ENCODE results near the gene LRRC57. TPM values are rescaled to one million over a fixed set of nuclear protein-coding genes. Genes with fewer than 3 reads are reported as not detected.
"Not testable (repeated sequence)": the region's sequence is repeated elsewhere in the genome, so short reads cannot be mapped to it uniquely, and the experiment has no call there.

LRRC57 gene
- total RNA-seq, 1 donor from 2014 or later: 21.0 TPM

GRCh38 chr15:42577514-42578031 is 29.0 kb upstream of the LRRC57 start:
- Mint-ChIP-seq H3K27ac (no peak overlapping the region), H3K9me3 (no peaks in the 10 kb centered on the region), H3K36me3 (ENCODE audit: low read depth) (peaks cover 7% of the 10 kb centered on the region), H3K4me1 (ENCODE audit: low read depth) (peaks cover 46% of the 10 kb centered on the region), H3K27me3 (ENCODE audit: low read depth) (peaks cover 23% of the 10 kb centered on the region), H3K4me3 (ENCODE audit: low read depth) (peak overlapping the region; percentile 15)
- DNase-seq (ENCODE audit: low spot score): no peak
- intact Hi-C loops (cut with micrococcal nuclease): no loop called here

DNA sequence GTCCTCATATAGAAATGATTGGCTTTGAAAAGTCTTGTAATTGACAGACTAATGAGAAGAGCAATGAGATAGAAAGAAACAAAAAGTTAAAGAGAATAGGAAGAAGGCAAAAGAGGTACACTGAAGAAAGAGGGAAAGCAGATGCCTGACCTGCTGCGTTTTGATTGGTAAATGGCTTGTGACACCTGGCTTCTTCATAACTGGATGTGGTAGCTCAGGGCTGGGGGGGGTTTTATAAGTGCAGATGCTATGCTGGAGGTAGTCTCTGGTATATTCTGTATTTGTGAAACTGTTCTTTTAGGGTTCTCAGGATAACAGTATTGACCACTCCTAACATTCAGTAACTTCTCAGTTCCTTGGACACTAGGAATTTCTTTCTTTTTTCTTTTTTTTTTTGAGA is 28.2 kb upstream of the LRRC57 start:
- H3K4me1 Mint-ChIP-seq (ENCODE audit: low read depth): peaks cover 42% of the 10 kb centered on the region
- H3K27ac Mint-ChIP-seq: no peak overlapping the region
- H3K36me3 Mint-ChIP-seq (ENCODE audit: low read depth): peaks cover 7% of the 10 kb centered on the region
- H3K27me3 Mint-ChIP-seq (ENCODE audit: low read depth): peaks cover 23% of the 10 kb centered on the region
- peak overlapping the region; percentile 93 for H3K4me3 Mint-ChIP-seq (ENCODE audit: low read depth)
- H3K9me3 Mint-ChIP-seq: no peaks in the 10 kb centered on the region
- intact Hi-C loops (cut with micrococcal nuclease): no loop called here
- DNase-seq (ENCODE audit: low spot score): no peak

DNA sequence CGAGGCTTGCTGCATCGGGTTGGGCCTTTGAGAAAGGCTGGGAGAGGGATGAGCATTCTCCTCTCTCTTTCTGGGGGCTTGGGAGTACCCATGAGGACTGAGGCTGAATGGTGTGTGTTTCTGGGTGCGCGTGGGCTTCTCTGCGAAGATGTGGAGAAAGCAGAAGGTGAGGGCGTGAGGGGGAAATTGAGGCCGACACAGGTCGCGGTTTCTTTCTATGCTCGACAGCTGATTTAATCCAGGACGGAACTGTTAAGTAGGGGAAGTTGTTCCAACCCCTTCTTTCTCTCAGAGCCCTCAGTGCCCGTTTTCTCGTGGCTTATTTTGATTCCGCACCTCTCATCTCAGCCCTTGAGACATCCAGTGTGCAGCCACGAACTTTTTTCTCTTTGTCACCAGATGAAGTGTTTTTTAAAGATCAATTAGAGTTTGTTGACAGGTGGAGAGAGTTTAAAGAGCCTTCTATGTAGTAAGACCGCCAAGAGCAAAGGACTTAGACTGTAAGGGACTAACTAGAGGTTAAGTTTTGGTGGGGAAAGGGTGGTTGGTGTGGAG is 27.5 kb upstream of the LRRC57 start:
- Mint-ChIP-seq H3K27me3 (ENCODE audit: low read depth) (peaks cover 23% of the 10 kb centered on the region), H3K4me1 (ENCODE audit: low read depth) (peaks cover 39% of the 10 kb centered on the region), H3K4me3 (ENCODE audit: low read depth) (peak overlapping the region; percentile 93), H3K9me3 (no peaks in the 10 kb centered on the region), H3K27ac (peak overlapping the region; percentile 7), H3K36me3 (ENCODE audit: low read depth) (peaks cover 7% of the 10 kb centered on the region)
- DNase-seq (ENCODE audit: low spot score): no peak
- intact Hi-C loops (cut with micrococcal nuclease): no loop called here

DNA sequence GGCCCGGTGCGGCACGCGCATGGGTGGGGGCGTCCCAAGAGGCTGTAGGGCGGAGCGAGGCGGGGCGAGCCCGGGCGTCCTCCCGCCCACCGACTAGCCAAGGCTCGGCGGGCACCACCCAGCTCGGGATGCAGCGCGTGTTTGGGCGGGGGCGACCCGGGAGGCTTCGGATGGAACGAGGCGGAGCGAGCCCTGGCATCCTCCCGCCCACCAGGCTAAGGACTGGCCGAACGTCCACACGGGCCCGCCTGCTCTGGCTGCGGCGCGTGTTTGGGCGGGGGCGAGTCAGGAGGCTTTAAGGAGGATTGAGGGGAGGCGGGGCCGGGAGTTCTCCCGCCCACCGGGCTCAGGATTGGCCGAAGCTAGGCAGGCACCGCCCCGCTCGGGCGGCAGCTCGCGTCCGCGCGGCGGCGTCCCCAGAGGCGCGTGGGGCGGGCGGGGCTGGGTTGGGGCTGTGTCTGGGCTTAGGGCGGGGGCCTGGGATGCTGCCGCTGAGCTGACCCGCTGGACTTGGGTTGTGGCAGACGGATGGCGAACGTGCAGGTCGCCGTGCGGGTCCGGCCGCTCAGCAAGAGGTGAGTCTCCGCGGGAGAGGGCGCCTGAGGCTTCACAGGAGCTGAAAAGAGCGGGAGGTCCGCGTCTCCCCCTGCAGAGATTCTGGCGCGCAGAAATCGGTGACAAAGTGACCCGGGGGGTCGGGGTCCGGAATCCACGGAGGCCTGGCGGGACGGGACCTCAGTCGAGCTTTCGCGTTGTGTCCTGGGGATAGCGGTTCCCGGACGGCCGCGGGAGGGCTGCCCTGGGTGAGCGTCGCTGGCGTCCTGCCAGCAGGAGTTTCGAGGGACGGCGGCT is 26.8 kb upstream of the LRRC57 start, which contains the start of gene STARD9:
STARD9 (plus strand) TSS at position 419 of the 852 bp plus-strand sequence; CDS start at position 529, 110 bp downstream.
- intact Hi-C loops (cut with micrococcal nuclease): loop anchor here (1.0 to 2.0 kb wide), 5 partner anchors 27 to 302 kb away; partner anchors contain the start of genes GANC, HAUS2, LRRC57 and TMEM87A
- peaks cover 34% of the 10 kb centered on the region for H3K4me1 Mint-ChIP-seq (ENCODE audit: low read depth)
- peak within 1 kb of the TSS; percentile 93 for H3K4me3 Mint-ChIP-seq (ENCODE audit: low read depth)
- H3K27me3 Mint-ChIP-seq (ENCODE audit: low read depth): peaks cover 23% of the 10 kb centered on the region
- peak within 1 kb of the TSS; percentile 77 for H3K27ac Mint-ChIP-seq
- no peaks in the 10 kb centered on the region for H3K9me3 Mint-ChIP-seq
- H3K36me3 Mint-ChIP-seq (ENCODE audit: low read depth): peaks cover 7% of the 10 kb centered on the region
- DNase-seq (ENCODE audit: low spot score): peak; percentile 94

GRCh38 chr15:42558739-42559138 is 10.1 kb upstream of the LRRC57 start:
- intact Hi-C loops (cut with micrococcal nuclease): no loop called here
- Mint-ChIP-seq H3K27ac (no peak overlapping the region), H3K27me3 (ENCODE audit: low read depth) (no peaks in the 10 kb centered on the region), H3K36me3 (ENCODE audit: low read depth) (peaks cover 39% of the 10 kb centered on the region), H3K4me3 (ENCODE audit: low read depth) (no peak overlapping the region), H3K9me3 (no peaks in the 10 kb centered on the region), H3K4me1 (ENCODE audit: low read depth) (peaks cover 5% of the 10 kb centered on the region)
- no peak for DNase-seq (ENCODE audit: low spot score)

GRCh38 chr15:42556550-42557207 is 8.1 kb upstream of the LRRC57 start:
- H3K27ac Mint-ChIP-seq; H3K4me1 Mint-ChIP-seq (ENCODE audit: low read depth); intact Hi-C loops (cut with micrococcal nuclease); H3K27me3 Mint-ChIP-seq (ENCODE audit: low read depth); H3K4me3 Mint-ChIP-seq (ENCODE audit: low read depth); H3K9me3 Mint-ChIP-seq; DNase-seq (ENCODE audit: low spot score): not testable (repeated sequence)
- H3K36me3 Mint-ChIP-seq (ENCODE audit: low read depth): peaks cover 35% of the 10 kb centered on the region

DNA sequence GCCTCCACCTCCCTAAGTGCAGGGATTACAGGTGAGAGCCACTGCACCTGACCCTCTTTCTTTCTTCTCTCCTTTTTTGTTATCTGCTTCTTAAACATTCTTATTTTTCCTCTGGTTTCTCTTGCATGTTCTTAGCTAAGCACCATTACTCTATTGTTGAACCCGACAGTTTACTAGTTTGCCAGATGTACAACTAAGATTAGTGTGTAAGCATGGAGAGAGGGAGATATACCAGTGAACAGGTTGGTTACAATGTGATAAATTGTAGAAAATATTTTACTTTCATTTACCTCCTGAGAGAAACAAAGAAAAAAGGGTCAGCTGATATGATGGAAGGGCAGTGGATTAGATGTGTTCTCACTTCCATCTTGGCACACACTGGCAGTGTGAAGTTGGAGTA is 5.0 kb upstream of the LRRC57 start:
- Mint-ChIP-seq H3K4me1 (ENCODE audit: low read depth) (peaks cover 14% of the 10 kb centered on the region), H3K4me3 (ENCODE audit: low read depth) (no peak overlapping the region), H3K36me3 (ENCODE audit: low read depth) (peaks cover 16% of the 10 kb centered on the region), H3K27ac (no peak overlapping the region), H3K27me3 (ENCODE audit: low read depth) (no peaks in the 10 kb centered on the region), H3K9me3 (no peaks in the 10 kb centered on the region)
- intact Hi-C loops (cut with micrococcal nuclease): no loop called here
- no peak for DNase-seq (ENCODE audit: low spot score)

DNA sequence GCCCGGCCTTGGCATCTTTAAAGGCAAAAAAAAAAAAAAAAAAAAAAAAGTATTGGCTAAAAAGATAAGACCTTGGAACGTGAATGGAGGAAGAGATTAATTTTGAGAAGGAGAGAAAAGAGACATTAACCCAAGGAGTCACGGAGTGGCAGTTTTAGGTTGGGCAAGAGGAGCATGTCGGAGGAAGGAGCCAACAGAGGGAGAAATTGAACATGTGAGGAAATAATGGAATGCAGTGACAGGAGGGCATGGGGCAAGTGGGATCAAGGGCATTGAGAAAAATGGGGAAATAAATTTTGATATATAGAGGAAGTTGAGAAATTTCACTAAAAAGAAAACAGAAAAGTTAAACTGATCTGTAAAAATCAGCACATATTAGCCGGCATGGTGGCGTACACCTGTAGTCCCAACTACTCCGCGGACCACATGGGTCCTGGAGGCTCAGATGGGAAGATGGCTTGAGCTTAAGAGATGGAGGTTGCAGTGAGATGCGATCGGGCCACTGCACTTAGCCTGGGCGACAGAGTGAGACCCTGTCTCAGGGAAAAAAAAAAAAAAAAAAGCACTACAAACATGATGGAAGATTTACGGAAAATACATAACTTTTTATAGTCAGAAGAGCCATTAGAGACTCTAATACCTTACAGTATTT is 1.3 kb upstream of the LRRC57 start:
- peaks cover 39% of the 10 kb centered on the region for H3K4me1 Mint-ChIP-seq (ENCODE audit: low read depth)
- intact Hi-C loops (cut with micrococcal nuclease): loop anchor here (2.0 kb wide), 2 partner anchors 25 to 59 kb away; partner anchors contain the start of genes STARD9 and ZNF106
- H3K9me3 Mint-ChIP-seq: no peaks in the 10 kb centered on the region
- peak overlapping the region; percentile 92 for H3K4me3 Mint-ChIP-seq (ENCODE audit: low read depth)
- no peaks in the 10 kb centered on the region for H3K27me3 Mint-ChIP-seq (ENCODE audit: low read depth)
- peak overlapping the region; percentile 17 for H3K27ac Mint-ChIP-seq
- DNase-seq (ENCODE audit: low spot score): no peak
- H3K36me3 Mint-ChIP-seq (ENCODE audit: low read depth): peaks cover 34% of the 10 kb centered on the region

- no peaks in the 10 kb centered on the region for H3K9me3 Mint-ChIP-seq
- H3K36me3 Mint-ChIP-seq (ENCODE audit: low read depth): peaks cover 36% of the 10 kb centered on the region
- intact Hi-C loops (cut with micrococcal nuclease): loop anchor here (2.0 kb wide), 2 partner anchors 26 to 58 kb away; partner anchors contain the start of genes STARD9 and ZNF106
- H3K27ac Mint-ChIP-seq: peak overlapping the region; percentile 92
- H3K27me3 Mint-ChIP-seq (ENCODE audit: low read depth): no peaks in the 10 kb centered on the region
- no peak for DNase-seq (ENCODE audit: low spot score)
- H3K4me3 Mint-ChIP-seq (ENCODE audit: low read depth): peak overlapping the region; percentile 92
- peaks cover 40% of the 10 kb centered on the region for H3K4me1 Mint-ChIP-seq (ENCODE audit: low read depth)
Measured at GRCh38 chr15:42549032-42549491, 469 bp upstream of the LRRC57 start.

DNA sequence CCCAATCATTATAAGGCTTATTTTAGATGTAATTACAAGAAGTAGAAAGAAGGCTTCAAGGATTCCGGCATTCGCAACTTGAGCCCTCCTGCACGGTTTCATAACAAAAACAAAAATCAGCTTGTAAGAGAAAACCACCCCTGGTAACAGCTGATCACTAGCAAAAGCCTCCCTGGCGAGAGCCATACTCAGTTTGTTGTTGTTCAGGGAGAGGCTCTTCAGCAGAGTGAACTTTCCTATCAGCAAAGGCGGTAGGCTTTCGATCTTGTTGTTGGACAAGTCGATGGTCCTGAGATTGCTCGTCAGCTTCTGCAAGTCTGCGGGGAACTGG is 710 bp downstream of the LRRC57 start:
- intact Hi-C loops (cut with micrococcal nuclease): loop anchor here (1.0 to 2.0 kb wide), 3 partner anchors 27 to 102 kb away; partner anchors contain the start of genes STARD9 and ZNF106
- Mint-ChIP-seq H3K4me1 (ENCODE audit: low read depth) (peaks cover 35% of the 10 kb centered on the region), H3K36me3 (ENCODE audit: low read depth) (peaks cover 40% of the 10 kb centered on the region), H3K27ac (peak overlapping the region; percentile 92), H3K9me3 (no peaks in the 10 kb centered on the region), H3K4me3 (ENCODE audit: low read depth) (peak overlapping the region; percentile 92), H3K27me3 (ENCODE audit: low read depth) (no peaks in the 10 kb centered on the region)
- no peak for DNase-seq (ENCODE audit: low spot score)

DNA sequence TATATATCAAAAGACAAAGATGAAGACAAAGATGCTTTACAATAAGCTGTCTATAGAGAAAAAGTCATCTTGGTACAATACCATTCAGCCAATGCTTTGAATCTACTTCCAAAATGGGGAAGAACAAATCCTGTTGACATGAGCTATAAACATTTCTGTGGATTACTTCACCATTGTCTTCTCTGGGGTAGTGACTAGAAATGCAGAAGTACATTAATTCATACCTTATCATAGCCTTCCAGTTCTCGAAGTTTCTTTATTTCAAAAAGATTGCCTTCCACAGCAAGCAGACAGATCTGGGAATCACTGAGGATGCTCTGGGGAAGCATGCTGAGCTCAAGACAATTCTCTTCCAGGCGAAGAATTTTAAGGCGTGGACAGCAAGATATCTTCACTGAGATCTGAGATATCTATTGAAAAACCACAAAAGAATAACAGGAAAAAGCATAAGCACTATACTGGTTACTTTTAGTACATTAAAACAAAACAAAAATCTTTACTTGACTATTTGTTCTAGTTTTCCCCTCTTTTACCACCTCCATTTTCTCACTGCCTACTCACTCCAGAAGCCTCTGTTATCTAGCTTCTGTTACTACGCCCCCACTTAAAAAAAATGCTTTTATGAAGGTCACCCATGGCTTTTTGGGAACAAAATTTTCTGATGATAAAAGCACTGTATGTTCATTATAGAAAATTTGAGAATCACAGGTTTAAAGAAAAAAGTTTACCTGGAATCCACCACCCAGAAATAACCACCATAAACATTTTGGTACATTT is 3.6 kb downstream of the LRRC57 start:
- peaks cover 34% of the 10 kb centered on the region for H3K4me1 Mint-ChIP-seq (ENCODE audit: low read depth)
- H3K9me3 Mint-ChIP-seq: no peaks in the 10 kb centered on the region
- peak overlapping the region; percentile 84 for H3K27ac Mint-ChIP-seq
- peaks cover 48% of the 10 kb centered on the region for H3K36me3 Mint-ChIP-seq (ENCODE audit: low read depth)
- no peaks in the 10 kb centered on the region for H3K27me3 Mint-ChIP-seq (ENCODE audit: low read depth)
- intact Hi-C loops (cut with micrococcal nuclease): no loop called here
- no peak for DNase-seq (ENCODE audit: low spot score)
- no peak overlapping the region for H3K4me3 Mint-ChIP-seq (ENCODE audit: low read depth)
